Sigmoid colon (tissue), 4 donors: ENCODE results near the gene ADRB1.

ENCODE experiments used
- CTCF ChIP-seq, 4 experiments: fragments of 450-650 bp in 3 of 4; fragments of 200-600 bp in 1 of 4; IDR thresholded peaks; one replicate each; pipeline ENCODE4 v1.5.1; 2016 to 2019; ENCODE audit warnings: antibody characterized with exemption in 4 of 4, mild to moderate bottlenecking in 3 of 4, moderate library complexity in 2 of 4
- EP300 ChIP-seq, 4 donors: sonication (generic); formaldehyde crosslinking; IDR thresholded peaks; one replicate each; pipeline ENCODE4 v1.6.1; 2017; ENCODE audit warnings: antibody characterized with exemption in 4 of 4
- POLR2A ChIP-seq, 2 donors: fragments of 450-650 bp; IDR thresholded peaks; one replicate each; pipeline ENCODE4 v1.6.1; 2016; ENCODE audit warnings: antibody characterized with exemption in 2 of 2, mild to moderate bottlenecking in 2 of 2, moderate library complexity in 2 of 2
- POLR2AphosphoS5 ChIP-seq, 4 donors: sonication (generic); formaldehyde crosslinking; IDR thresholded peaks; one replicate each; pipeline ENCODE4 v1.6.1; 2017; ENCODE audit warnings: antibody characterized with exemption in 4 of 4

GRCh38 chr10:114058297-114058696 is 14.6 kb downstream of the ADRB1 start:
- TF ChIP-seq EP300 (IDR thresholded peaks at IDR 0.05) (no peak), CTCF (IDR thresholded peaks at IDR 0.05) (no peak), POLR2AphosphoS5 (IDR thresholded peaks at IDR 0.05) (no peak), POLR2A (IDR thresholded peaks at IDR 0.05) (no peak)
